Keratinocyte (primary cell): Measurements from ENCODE around the gene DNAH10. TPM values are rescaled to one million over a fixed set of nuclear protein-coding genes. Genes with fewer than 3 reads are reported as not detected.

Experiments
- DNase-seq: peaks from one replicate; pipeline ENCODE4 v3.0.0-alpha.2; 2011; ENCODE audit warnings: low read depth, missing footprints, low spot score
- FAIRE-seq: peaks from 2 replicates; lab custom pipeline; 2011; peaks lifted over from hg19 to GRCh38; lab: Jason Lieb, UNC
- H2AFZ ChIP-seq: 2 replicates; pipeline ENCODE4 v1.6.0; 2012; ENCODE audit warnings: low read length, control low read depth, inconsistent platforms; ENCODE audit not compliant: control insufficient read depth
- H3K27ac ChIP-seq: 2 replicates; pipeline ENCODE4 v1.5.1; 2011; ENCODE audit warnings: low read length; ENCODE audit not compliant: control insufficient read depth, insufficient read depth
- H3K27me3 ChIP-seq: 3 replicates; pipeline ENCODE4 v1.6.0; 2011; ENCODE audit warnings: low read length; ENCODE audit not compliant: control insufficient read depth, insufficient read depth; ENCODE audit errors: extremely low read depth
- H3K36me3 ChIP-seq, 2 experiments: 2 replicates in 1 of 2; 3 replicates in 1 of 2; pipeline ENCODE4 v1.5.1; 2011; ENCODE audit warnings: low read length in 2 of 2, mild to moderate bottlenecking in 1 of 2; ENCODE audit not compliant: control insufficient read depth in 2 of 2, insufficient read depth in 2 of 2; ENCODE audit errors: extremely low read depth in 1 of 2
- H3K4me1 ChIP-seq: 3 replicates; pipeline ENCODE4 v1.5.1; 2011; ENCODE audit warnings: low read length; ENCODE audit not compliant: control insufficient read depth, insufficient read depth; ENCODE audit errors: extremely low read depth
- H3K4me2 ChIP-seq: 3 replicates; pipeline ENCODE4 v1.6.0; 2011; ENCODE audit warnings: low read depth, low read length; ENCODE audit not compliant: control insufficient read depth, insufficient read depth; ENCODE audit errors: extremely low read depth
- H3K4me3 ChIP-seq, 3 experiments: fragments of 200-600 bp in 1 of 3; sonication (generic) in 1 of 3; 2 replicates in 2 of 3; 3 replicates in 1 of 3; pipeline ENCODE4 v1.5.1; 2011 to 2016; ENCODE audit warnings: low read length in 3 of 3, mild to moderate bottlenecking in 3 of 3, control low read depth in 2 of 3, inconsistent platforms in 1 of 3, low read depth in 1 of 3, mixed read lengths in 1 of 3, mixed run types in 1 of 3, moderate library complexity in 1 of 3; ENCODE audit not compliant: control insufficient read depth in 2 of 3, insufficient read depth in 2 of 3; ENCODE audit errors: extremely low read depth in 1 of 3
- H3K79me2 ChIP-seq: 2 replicates; pipeline ENCODE4 v1.6.0; 2012; ENCODE audit warnings: low read length; ENCODE audit not compliant: control insufficient read depth, insufficient read depth
- H3K9ac ChIP-seq: 3 replicates; pipeline ENCODE4 v1.6.0; 2011; ENCODE audit warnings: low read length; ENCODE audit not compliant: control insufficient read depth, insufficient read depth; ENCODE audit errors: extremely low read depth
- H3K9me1 ChIP-seq: 3 replicates; pipeline ENCODE4 v1.6.0; 2011; ENCODE audit warnings: low read length; ENCODE audit not compliant: control insufficient read depth, insufficient read depth; ENCODE audit errors: extremely low read depth
- H3K9me3 ChIP-seq: 2 replicates; pipeline ENCODE4 v1.5.1; 2012; ENCODE audit warnings: low read depth, low read length; ENCODE audit not compliant: control insufficient read depth
- H4K20me1 ChIP-seq: 3 replicates; pipeline ENCODE4 v1.6.0; 2011; ENCODE audit warnings: low read length; ENCODE audit not compliant: control insufficient read depth, insufficient read depth; ENCODE audit errors: extremely low read depth
- EZH2 ChIP-seq: IDR thresholded peaks from one replicate; pipeline ENCODE4 v1.6.1; 2012; ENCODE audit warnings: inconsistent platforms, mild to moderate bottlenecking, low read length, moderate library complexity
- dilution Hi-C: fragments of 300-500 bp; cut with MboI; formaldehyde crosslinking; loops from one replicate; pipeline ENCODE4 v1.7.0; 2020; ENCODE audit warnings: low sequenced_read_pairs; ENCODE audit not compliant: extremely low pct_ligation_motif_present
- polyA plus RNA-seq, 5 experiments: library from polyadenylated mRNA; depleted of rRNA in 3 of 5; stranded (reverse) in 3 of 5; stranded (forward) in 1 of 5; unstranded in 1 of 5; fragments of >200 nt; gene quantifications; 1 replicate in 1 of 5; 2 replicates in 3 of 5; 3 replicates in 1 of 5; pipeline versions ENCODE4 v1.2.1 to v1.2.3, GENCODE V29; 2011 to 2012; ENCODE audit warnings: missing spikeins in 2 of 5, low read depth in 1 of 5, low replicate concordance in 1 of 5
- TF ChIP-seq, protein P1 (sequence below), 3 experiments: IDR thresholded peaks in 1 of 3; conservative IDR thresholded peaks in 1 of 3; optimal IDR thresholded peaks in 1 of 3; 2 replicates in 2 of 3; 3 replicates in 1 of 3; pipeline versions ENCODE3 to v1.5.1; 2011; ENCODE audit warnings: low read length in 3 of 3, mild to moderate bottlenecking in 3 of 3, moderate library complexity in 2 of 3, control low read depth in 1 of 3, inconsistent platforms in 1 of 3; ENCODE audit not compliant: insufficient read depth in 2 of 3; ENCODE audit errors: extremely low read depth in 1 of 3

Gene DNAH10
- polyA plus RNA-seq, 1 donor (not counting 4 experiments of a cell fraction or from before 2014, with no cell fraction given), result 0.08 TPM

DNA sequence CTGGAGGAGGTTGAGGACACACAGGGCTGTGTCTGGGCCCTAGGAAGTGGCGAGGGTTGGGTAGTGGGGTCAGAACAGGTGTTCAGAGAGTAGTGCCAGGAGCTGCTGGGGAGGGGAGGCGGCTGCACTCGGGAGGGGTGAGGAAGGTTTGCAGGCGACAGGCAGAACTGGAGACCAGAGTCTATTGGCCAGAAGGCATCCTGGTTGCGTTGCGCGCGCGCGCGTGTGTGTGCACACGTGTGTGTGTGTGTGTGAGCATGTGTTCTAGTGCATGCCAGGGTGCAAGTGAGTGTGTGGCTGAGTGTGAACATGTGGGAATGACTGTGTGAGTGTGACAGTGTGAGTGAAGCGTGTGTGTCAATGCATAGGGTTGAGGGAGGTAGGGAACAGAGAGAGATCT is 124.2 kb downstream of the DNAH10 start:
- DNase-seq (no peak), FAIRE-seq (no peak)

DNA sequence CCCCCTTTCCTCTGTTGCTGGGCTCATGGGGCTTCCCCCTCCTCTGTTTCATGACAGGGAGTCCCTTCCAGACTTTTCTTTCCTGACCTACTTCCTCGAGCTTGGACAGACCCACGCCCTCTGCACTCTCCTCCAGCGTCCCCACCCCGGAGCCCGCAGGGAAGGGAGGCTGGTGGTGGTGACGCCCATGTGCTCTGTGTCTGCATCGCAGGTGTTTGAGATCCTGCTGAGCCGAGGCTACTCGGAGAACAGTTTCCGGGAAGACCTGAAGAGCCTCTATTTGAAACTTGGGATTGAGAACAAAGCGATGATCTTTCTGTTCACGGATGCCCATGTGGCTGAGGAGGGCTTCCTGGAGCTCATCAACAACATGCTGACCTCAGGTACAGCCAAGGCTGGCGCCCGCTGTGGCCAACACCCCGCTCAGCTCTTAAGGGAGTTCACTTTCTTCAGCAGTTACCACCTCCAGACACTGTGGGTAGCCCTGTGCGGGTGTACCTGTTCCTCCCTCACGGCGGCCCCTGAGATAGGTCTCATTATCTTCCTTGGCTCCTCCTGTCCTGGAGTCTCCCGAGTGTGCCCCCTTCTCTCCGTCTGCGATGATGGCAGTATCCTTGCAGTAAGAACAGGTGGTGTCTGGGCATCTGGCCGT is 125.0 kb downstream of the DNAH10 start:
- peaks cover 27% of the 10 kb centered on the region for H3K27me3 ChIP-seq
- dilution Hi-C loops, result no loop called here
- H3K4me2 ChIP-seq, result no peak overlapping the region

More for the DNA sequence above, 124.2 kb downstream of the DNAH10 start:
- peaks cover 27% of the 10 kb centered on the region for H3K27me3 ChIP-seq
- H3K27ac ChIP-seq, result no peak overlapping the region
- H2AFZ ChIP-seq, result no peak overlapping the region
- no peaks in the 10 kb centered on the region for H3K4me1 ChIP-seq
- H3K4me2 ChIP-seq, result no peak overlapping the region
- H3K9me3 ChIP-seq, result no peaks in the 10 kb centered on the region
- H3K9me1 ChIP-seq, result no peaks in the 10 kb centered on the region
- H3K36me3 ChIP-seq, result no peaks in the 10 kb centered on the region
- no peaks in the 10 kb centered on the region for H3K79me2 ChIP-seq
- no peaks in the 10 kb centered on the region for H4K20me1 ChIP-seq
- no peak for TF ChIP-seq EZH2
- TF ChIP-seq, protein P1, sequence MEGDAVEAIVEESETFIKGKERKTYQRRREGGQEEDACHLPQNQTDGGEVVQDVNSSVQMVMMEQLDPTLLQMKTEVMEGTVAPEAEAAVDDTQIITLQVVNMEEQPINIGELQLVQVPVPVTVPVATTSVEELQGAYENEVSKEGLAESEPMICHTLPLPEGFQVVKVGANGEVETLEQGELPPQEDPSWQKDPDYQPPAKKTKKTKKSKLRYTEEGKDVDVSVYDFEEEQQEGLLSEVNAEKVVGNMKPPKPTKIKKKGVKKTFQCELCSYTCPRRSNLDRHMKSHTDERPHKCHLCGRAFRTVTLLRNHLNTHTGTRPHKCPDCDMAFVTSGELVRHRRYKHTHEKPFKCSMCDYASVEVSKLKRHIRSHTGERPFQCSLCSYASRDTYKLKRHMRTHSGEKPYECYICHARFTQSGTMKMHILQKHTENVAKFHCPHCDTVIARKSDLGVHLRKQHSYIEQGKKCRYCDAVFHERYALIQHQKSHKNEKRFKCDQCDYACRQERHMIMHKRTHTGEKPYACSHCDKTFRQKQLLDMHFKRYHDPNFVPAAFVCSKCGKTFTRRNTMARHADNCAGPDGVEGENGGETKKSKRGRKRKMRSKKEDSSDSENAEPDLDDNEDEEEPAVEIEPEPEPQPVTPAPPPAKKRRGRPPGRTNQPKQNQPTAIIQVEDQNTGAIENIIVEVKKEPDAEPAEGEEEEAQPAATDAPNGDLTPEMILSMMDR (optimal IDR thresholded peaks at IDR 0.05 in 1 of 3, IDR thresholded peaks at IDR 0.05 in 1 of 3, conservative IDR thresholded peaks at IDR 0.05 in 1 of 3; ENCODE audit: extremely low read depth in 1 of 3, insufficient read depth in 2 of 3, low read length in 3 of 3), result no peak
- no peak overlapping the region for H3K9ac ChIP-seq
- dilution Hi-C loops, result no loop called here
- no peak overlapping the region for H3K4me3 ChIP-seq

More for the DNA sequence above, 125.0 kb downstream of the DNAH10 start:
- H3K27ac ChIP-seq, result no peak overlapping the region
- H3K36me3 ChIP-seq, result no peaks in the 10 kb centered on the region
- H3K4me3 ChIP-seq, result no peak overlapping the region
- H4K20me1 ChIP-seq, result no peaks in the 10 kb centered on the region
- no peak overlapping the region for H2AFZ ChIP-seq
- H3K9me3 ChIP-seq, result no peaks in the 10 kb centered on the region
- H3K4me1 ChIP-seq, result no peaks in the 10 kb centered on the region
- no peak for DNase-seq
- H3K79me2 ChIP-seq, result no peaks in the 10 kb centered on the region
- no peak overlapping the region for H3K9ac ChIP-seq
- H3K9me1 ChIP-seq, result no peaks in the 10 kb centered on the region
- no peak for TF ChIP-seq EZH2
- TF ChIP-seq, protein P1 (optimal IDR thresholded peaks at IDR 0.05 in 1 of 3, IDR thresholded peaks at IDR 0.05 in 1 of 3, conservative IDR thresholded peaks at IDR 0.05 in 1 of 3; ENCODE audit: extremely low read depth in 1 of 3, insufficient read depth in 2 of 3, low read length in 3 of 3), result no peak
- no peak for FAIRE-seq
